Esophagus squamous epithelium (tissue), 4 donors: ENCODE results near the gene HP1BP3.

Experiments
- POLR2A ChIP-seq, 4 donors: fragments of 450-650 bp; IDR thresholded peaks; one replicate each; pipeline ENCODE4 v1.6.1; 2017; ENCODE audit warnings: antibody characterized with exemption in 4 of 4, mild to moderate bottlenecking in 4 of 4, moderate library complexity in 3 of 4
- TF ChIP-seq, protein P1 (sequence below), 6 experiments: fragments of 450-650 bp in 4 of 6; fragments of 200-600 bp in 2 of 6; sonication (generic) in 2 of 6; IDR thresholded peaks; one replicate each; pipeline ENCODE4 v1.5.1; 2016 to 2019; ENCODE audit warnings: antibody characterized with exemption in 6 of 6, mild to moderate bottlenecking in 4 of 6, moderate library complexity in 4 of 6

GRCh38 chr1:20792196-20792595 lies 5.1 kb upstream of the HP1BP3 start:
- no peak for TF ChIP-seq POLR2A (IDR thresholded peaks at IDR 0.05)
- TF ChIP-seq, protein P1, sequence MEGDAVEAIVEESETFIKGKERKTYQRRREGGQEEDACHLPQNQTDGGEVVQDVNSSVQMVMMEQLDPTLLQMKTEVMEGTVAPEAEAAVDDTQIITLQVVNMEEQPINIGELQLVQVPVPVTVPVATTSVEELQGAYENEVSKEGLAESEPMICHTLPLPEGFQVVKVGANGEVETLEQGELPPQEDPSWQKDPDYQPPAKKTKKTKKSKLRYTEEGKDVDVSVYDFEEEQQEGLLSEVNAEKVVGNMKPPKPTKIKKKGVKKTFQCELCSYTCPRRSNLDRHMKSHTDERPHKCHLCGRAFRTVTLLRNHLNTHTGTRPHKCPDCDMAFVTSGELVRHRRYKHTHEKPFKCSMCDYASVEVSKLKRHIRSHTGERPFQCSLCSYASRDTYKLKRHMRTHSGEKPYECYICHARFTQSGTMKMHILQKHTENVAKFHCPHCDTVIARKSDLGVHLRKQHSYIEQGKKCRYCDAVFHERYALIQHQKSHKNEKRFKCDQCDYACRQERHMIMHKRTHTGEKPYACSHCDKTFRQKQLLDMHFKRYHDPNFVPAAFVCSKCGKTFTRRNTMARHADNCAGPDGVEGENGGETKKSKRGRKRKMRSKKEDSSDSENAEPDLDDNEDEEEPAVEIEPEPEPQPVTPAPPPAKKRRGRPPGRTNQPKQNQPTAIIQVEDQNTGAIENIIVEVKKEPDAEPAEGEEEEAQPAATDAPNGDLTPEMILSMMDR (IDR thresholded peaks at IDR 0.05) = no peak
